ENCODE results near the gene GORASP1. TPM values are rescaled to one million over a fixed set of nuclear protein-coding genes. Genes with fewer than 3 reads are reported as not detected.

GORASP1 gene
- total RNA-seq, 4 donors from 2014 or later, result 45.8 to 72.9 (median 61.9) TPM

GRCh38 chr3:39052583-39052982 is 54.8 kb downstream of the GORASP1 start:
- no peak for TF ChIP-seq POLR2A (IDR thresholded peaks at IDR 0.05)
- TF ChIP-seq EP300 (IDR thresholded peaks at IDR 0.05), result no peak
- no peak for TF ChIP-seq CTCF (IDR thresholded peaks at IDR 0.05)
- Histone ChIP-seq H3K36me3 (no peaks in the 10 kb centered on the region), H3K4me3 (peak overlapping the region; percentile 77 to 99 (median 96)), H3K4me1 (peaks cover 0 to 47% (median 12%) of the 10 kb centered on the region in 4 donors), H3K27ac (peak overlapping the region; percentile 82 to 96 (median 94)), H3K9me3 (no peaks in the 10 kb centered on the region), H3K27me3 (no peaks in the 10 kb centered on the region)
- no peak for DNase-seq (ENCODE audit: low spot score in 2 of 2)
- 2% methylated on average over 11 of the region's 11 CpGs for WGBS, 2 donors

GRCh38 chr3:39051649-39052561 is 55.5 kb downstream of the GORASP1 start, which contains the start of the genes SCN11A and WDR48:
Gene SCN11A, minus strand, starts transcription at chr3:39051944. Its CDS starts 101,582 bp downstream, at chr3:38950362.
Gene WDR48, plus strand, starts transcription at chr3:39052016. Its CDS starts 10 bp downstream, at chr3:39052026.
- Histone ChIP-seq H3K4me3 (peak within 1 kb of the TSS; percentile 77 to 99 (median 96)), H3K36me3 (no peaks in the 10 kb centered on the region), H3K27me3 (no peaks in the 10 kb centered on the region), H3K4me1 (peaks cover 0 to 44% (median 12%) of the 10 kb centered on the region in 4 donors), H3K27ac (peak within 1 kb of the TSS; percentile 82 to 96 (median 94)), H3K9me3 (no peaks in the 10 kb centered on the region)
- WGBS, 2 donors, result 1% methylated on average over 47 to 58 of the region's 68 CpGs
- peak; percentile 80 to 93 for TF ChIP-seq POLR2A (IDR thresholded peaks at IDR 0.05)
- TF ChIP-seq EP300 (IDR thresholded peaks at IDR 0.05), result peak; percentile 55 to 99
- TF ChIP-seq CTCF (IDR thresholded peaks at IDR 0.05), result no peak
- peak; percentile 92 to 96 for DNase-seq (ENCODE audit: low spot score in 2 of 2)

DNA sequence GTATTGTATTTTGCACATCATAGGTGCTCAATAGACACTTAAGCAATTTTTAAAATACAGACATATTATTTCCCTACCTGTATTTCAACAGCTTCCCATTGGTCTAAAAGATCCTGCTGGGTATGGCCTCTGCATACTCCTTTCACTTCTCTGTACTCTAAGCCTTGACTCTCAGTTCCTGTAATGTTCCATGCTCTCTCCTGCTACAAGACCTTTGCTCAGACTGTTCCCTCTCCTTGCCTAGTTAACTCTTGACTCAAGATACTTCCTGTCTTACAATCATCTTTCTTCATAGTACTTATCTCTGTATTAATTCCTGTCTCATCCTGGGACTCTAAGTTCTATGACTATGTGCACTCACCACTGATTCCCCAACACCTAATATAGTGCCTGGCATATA is 57.4 kb downstream of the GORASP1 start:
- TF ChIP-seq CTCF (IDR thresholded peaks at IDR 0.05) (no peak), EP300 (IDR thresholded peaks at IDR 0.05) (no peak), POLR2A (IDR thresholded peaks at IDR 0.05) (no peak)
- H3K9me3 ChIP-seq, result no peaks in the 10 kb centered on the region
- no peaks in the 10 kb centered on the region for H3K27me3 ChIP-seq
- peaks cover 0 to 39% (median 12%) of the 10 kb centered on the region in 4 donors for H3K4me1 ChIP-seq
- no peaks in the 10 kb centered on the region for H3K36me3 ChIP-seq
- no peak overlapping the region for H3K27ac ChIP-seq
- no peak for DNase-seq (ENCODE audit: low spot score in 2 of 2)
- H3K4me3 ChIP-seq, result no peak overlapping the region

Other genes starting within 250 kb of the GORASP1 start
- under 1 TPM; 0.21 to 0.98 (median 0.59) TPM for gene SCN11A, start 55.7 kb downstream of the GORASP1 start, total RNA-seq
- 10 to 100 TPM; 25.2 to 42.6 (median 36.5) TPM for gene WDR48, start 55.6 kb downstream of the GORASP1 start, total RNA-seq
- gene TTC21A, start 53 bp upstream of the GORASP1 start, total RNA-seq, result 10 to 100 TPM; 11.5 to 21.6 (median 12.8) TPM
- 10 to 100 TPM; 48.3 to 72.8 (median 66.0) TPM for gene CSRNP1, start 46.0 kb upstream of the GORASP1 start, total RNA-seq
- gene XIRP1, start 85.0 kb upstream of the GORASP1 start, total RNA-seq, result not detected
- 1 to 10 TPM in 3 of 4 donors, not detected in 1; 2.2 to 4.4 (median 3.1) TPM for gene CX3CR1, start 172.4 kb upstream of the GORASP1 start, total RNA-seq
- gene CCR8, start 222.1 kb upstream of the GORASP1 start, total RNA-seq, result not detected

Measured in tibial nerve (tissue), 4 donors.